Measurements from ENCODE around the gene FAM53B.

DNA sequence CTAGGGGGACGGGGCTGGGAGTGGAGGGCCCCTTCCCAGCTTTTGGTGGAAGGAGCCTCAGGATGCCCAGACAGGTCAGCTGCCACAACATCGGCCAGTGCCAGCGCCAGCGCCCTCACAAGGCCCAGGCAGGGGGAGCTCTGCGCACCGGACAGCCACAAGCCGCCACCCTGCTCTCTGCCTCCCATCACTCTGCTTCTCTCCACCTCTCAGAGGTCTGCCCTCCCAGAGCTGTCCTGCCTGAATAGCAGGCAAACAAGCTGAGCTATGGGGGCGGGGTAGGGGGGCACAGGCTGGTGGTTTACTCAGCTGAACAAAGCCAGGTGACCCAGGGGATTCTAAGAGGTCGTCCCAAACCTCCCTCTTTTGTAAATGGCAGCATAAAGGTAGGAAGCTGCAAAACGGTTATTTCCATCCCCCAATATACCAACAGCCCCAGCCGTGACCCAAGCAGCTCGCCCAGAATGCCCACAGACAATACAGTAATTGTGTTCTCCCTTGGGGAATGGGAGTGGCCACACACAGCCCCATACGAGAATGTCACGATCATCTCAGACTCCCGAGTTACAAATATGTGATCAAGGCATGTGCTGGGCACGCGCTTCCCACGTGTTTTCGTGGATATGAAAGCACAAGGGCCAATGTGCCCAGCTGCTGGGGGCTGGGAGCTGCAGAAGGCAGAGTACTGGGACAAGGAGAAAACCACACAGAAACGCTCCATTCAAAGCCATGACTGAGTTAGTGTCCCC lies 19.7 kb downstream of the FAM53B start:
- TF ChIP-seq ZFP30 (CRISPR knock-in tag; IDR thresholded peaks at IDR 0.05) (no peak), SNAI2 (CRISPR knock-in tag; IDR thresholded peaks at IDR 0.05) (no peak), ZFP3 (CRISPR knock-in tag; IDR thresholded peaks at IDR 0.05) (no peak), RARB (CRISPR knock-in tag; IDR thresholded peaks at IDR 0.05) (no peak), TOX (CRISPR knock-in tag; IDR thresholded peaks at IDR 0.05; ENCODE audit: borderline replicate concordance) (no peak), ZC3H10 (CRISPR knock-in tag; IDR thresholded peaks at IDR 0.05) (no peak), PPARA (CRISPR knock-in tag; IDR thresholded peaks at IDR 0.05; ENCODE audit: borderline replicate concordance) (no peak)
- TF ChIP-seq, protein P1, sequence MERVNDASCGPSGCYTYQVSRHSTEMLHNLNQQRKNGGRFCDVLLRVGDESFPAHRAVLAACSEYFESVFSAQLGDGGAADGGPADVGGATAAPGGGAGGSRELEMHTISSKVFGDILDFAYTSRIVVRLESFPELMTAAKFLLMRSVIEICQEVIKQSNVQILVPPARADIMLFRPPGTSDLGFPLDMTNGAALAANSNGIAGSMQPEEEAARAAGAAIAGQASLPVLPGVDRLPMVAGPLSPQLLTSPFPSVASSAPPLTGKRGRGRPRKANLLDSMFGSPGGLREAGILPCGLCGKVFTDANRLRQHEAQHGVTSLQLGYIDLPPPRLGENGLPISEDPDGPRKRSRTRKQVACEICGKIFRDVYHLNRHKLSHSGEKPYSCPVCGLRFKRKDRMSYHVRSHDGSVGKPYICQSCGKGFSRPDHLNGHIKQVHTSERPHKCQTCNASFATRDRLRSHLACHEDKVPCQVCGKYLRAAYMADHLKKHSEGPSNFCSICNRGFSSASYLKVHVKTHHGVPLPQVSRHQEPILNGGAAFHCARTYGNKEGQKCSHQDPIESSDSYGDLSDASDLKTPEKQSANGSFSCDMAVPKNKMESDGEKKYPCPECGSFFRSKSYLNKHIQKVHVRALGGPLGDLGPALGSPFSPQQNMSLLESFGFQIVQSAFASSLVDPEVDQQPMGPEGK (CRISPR knock-in tag; IDR thresholded peaks at IDR 0.05; ENCODE audit: borderline replicate concordance): no peak
- TF ChIP-seq, protein P2, sequence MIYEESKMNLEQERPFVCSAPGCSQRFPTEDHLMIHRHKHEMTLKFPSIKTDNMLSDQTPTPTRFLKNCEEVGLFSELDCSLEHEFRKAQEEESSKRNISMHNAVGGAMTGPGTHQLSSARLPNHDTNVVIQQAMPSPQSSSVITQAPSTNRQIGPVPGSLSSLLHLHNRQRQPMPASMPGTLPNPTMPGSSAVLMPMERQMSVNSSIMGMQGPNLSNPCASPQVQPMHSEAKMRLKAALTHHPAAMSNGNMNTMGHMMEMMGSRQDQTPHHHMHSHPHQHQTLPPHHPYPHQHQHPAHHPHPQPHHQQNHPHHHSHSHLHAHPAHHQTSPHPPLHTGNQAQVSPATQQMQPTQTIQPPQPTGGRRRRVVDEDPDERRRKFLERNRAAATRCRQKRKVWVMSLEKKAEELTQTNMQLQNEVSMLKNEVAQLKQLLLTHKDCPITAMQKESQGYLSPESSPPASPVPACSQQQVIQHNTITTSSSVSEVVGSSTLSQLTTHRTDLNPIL (CRISPR knock-in tag; IDR thresholded peaks at IDR 0.05; ENCODE audit: low read depth): no peak

Measured in SK-N-SH treated with all-trans-retinoic acid at 6 μM for 48 hours (cell line).